ENCODE measurements around the gene ABHD2.

The ABHD2 gene

GRCh38 chr15:89157061-89157460 lies 68.8 kb downstream of the ABHD2 start:
- DNase-seq (ENCODE audit: low read depth): no peak
- TF ChIP-seq, protein P1, sequence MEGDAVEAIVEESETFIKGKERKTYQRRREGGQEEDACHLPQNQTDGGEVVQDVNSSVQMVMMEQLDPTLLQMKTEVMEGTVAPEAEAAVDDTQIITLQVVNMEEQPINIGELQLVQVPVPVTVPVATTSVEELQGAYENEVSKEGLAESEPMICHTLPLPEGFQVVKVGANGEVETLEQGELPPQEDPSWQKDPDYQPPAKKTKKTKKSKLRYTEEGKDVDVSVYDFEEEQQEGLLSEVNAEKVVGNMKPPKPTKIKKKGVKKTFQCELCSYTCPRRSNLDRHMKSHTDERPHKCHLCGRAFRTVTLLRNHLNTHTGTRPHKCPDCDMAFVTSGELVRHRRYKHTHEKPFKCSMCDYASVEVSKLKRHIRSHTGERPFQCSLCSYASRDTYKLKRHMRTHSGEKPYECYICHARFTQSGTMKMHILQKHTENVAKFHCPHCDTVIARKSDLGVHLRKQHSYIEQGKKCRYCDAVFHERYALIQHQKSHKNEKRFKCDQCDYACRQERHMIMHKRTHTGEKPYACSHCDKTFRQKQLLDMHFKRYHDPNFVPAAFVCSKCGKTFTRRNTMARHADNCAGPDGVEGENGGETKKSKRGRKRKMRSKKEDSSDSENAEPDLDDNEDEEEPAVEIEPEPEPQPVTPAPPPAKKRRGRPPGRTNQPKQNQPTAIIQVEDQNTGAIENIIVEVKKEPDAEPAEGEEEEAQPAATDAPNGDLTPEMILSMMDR (IDR thresholded peaks at IDR 0.05; ENCODE audit: low read depth, low read length): no peak
- TF ChIP-seq MYC (IDR thresholded peaks at IDR 0.05; ENCODE audit: low read depth, low read length): no peak
- TF ChIP-seq MAX (IDR thresholded peaks at IDR 0.05; ENCODE audit: low read depth, low read length): no peak
- no peak for TF ChIP-seq POLR2A (IDR thresholded peaks at IDR 0.05; ENCODE audit: extremely low read depth, insufficient read length)

DNA sequence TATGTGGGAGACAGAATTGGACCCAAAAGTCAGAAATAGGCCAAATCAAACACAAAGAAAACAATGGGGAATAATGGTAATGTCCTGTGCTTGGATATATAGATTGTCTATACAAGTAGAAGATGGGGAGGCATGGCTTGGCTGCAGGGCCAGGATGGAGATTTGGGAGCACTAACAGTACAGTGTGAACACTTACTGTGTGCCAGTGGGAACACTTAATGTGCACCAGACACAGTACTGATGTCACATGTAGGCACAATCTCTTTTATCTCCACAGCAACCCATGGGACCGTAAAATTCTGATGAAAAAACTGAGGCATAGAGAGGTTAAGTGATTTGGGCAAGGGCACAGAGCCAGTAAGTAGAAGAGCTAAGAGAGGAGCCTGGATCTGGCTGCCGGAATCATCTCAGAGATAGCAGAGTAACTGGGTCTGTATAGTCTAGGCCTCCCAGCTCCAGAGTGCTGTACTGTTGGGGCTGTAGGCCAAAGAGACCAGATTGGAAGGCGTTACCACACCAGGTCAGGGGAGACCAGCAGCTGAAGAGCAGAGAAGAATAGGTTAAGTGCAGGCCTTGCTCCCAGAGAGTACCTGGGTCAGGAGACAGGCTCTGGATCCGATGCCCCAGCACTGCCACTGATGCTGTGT lies 69.8 kb downstream of the ABHD2 start:
- no peak overlapping the region for H3K4me3 ChIP-seq (ENCODE audit: low read depth, low read length)
- TF ChIP-seq, protein P1 (IDR thresholded peaks at IDR 0.05; ENCODE audit: low read depth, low read length): no peak
- no peak for TF ChIP-seq POLR2A (IDR thresholded peaks at IDR 0.05; ENCODE audit: extremely low read depth, insufficient read length)
- no peak for DNase-seq (ENCODE audit: low read depth)

More at GRCh38 chr15:89157061-89157460, 68.8 kb downstream of the ABHD2 start:
- no peak overlapping the region for H3K4me3 ChIP-seq (ENCODE audit: low read depth, low read length)

DNA sequence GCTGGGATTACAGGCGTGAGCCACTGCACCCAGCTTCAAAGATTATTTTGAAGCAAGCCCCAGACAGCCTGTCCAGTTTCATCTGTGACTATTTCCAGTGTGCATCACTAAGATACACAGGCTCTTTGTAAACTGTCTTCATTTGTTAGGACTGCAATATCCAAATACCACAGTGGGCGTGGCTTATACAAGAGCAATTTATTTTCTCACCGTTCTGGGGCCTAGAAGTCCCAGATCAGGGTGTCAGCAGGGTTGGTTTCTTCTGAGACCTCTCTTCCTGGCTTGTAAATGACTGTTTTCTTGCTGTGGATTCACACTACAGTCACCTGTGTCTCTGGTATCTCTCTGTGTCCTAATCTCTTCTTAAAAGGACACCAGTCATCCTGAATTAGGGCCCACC lies 73.4 kb downstream of the ABHD2 start:
- no peak for DNase-seq (ENCODE audit: low read depth)
- H3K4me3 ChIP-seq (ENCODE audit: low read depth, low read length): no peak overlapping the region
- TF ChIP-seq MAX (IDR thresholded peaks at IDR 0.05; ENCODE audit: low read depth, low read length): no peak

GRCh38 chr15:89163271-89164055 lies 75.2 kb downstream of the ABHD2 start:
- DNase-seq (ENCODE audit: low read depth): no peak
- H3K4me3 ChIP-seq (ENCODE audit: low read depth, low read length): no peak overlapping the region
- no peak for TF ChIP-seq POLR2A (IDR thresholded peaks at IDR 0.05; ENCODE audit: extremely low read depth, insufficient read length)
- TF ChIP-seq MAX (IDR thresholded peaks at IDR 0.05; ENCODE audit: low read depth, low read length): no peak
- no peak for TF ChIP-seq MYC (IDR thresholded peaks at IDR 0.05; ENCODE audit: low read depth, low read length)
- TF ChIP-seq, protein P1 (IDR thresholded peaks at IDR 0.05; ENCODE audit: low read depth, low read length): no peak

DNA sequence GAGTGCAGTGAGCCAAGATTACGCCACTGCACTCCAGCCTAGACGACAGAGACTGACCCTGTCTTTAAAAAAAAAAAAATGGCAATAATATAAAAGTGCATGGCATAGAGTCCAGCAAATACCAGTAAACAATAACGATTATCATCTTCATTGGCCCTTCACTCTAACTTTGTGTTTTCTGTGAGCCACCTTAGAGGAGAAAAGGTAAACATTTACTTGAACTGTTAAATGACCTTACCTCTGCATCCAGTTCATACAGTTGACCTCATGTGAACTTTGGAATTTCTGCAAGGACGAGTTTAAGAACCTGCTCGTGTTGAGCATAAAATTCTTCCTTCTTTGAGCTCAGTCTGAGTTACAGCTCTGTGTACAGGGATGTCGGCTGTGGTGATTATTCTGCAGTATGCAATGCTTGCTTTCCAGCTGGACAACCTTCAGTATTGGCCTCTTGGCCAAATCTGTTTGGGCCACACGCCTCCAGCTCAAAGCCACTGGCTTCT lies 76.5 kb downstream of the ABHD2 start:
- TF ChIP-seq POLR2A (IDR thresholded peaks at IDR 0.05; ENCODE audit: extremely low read depth, insufficient read length) (no peak), MAX (IDR thresholded peaks at IDR 0.05; ENCODE audit: low read depth, low read length) (no peak), MYC (IDR thresholded peaks at IDR 0.05; ENCODE audit: low read depth, low read length) (no peak)
- TF ChIP-seq, protein P1 (IDR thresholded peaks at IDR 0.05; ENCODE audit: low read depth, low read length): no peak
- no peak overlapping the region for H3K4me3 ChIP-seq (ENCODE audit: low read depth, low read length)
- DNase-seq (ENCODE audit: low read depth): no peak

- no peak overlapping the region for H3K4me3 ChIP-seq (ENCODE audit: low read depth, low read length)
- no peak for DNase-seq (ENCODE audit: low read depth)
- TF ChIP-seq, protein P1 (IDR thresholded peaks at IDR 0.05; ENCODE audit: low read depth, low read length): no peak
- TF ChIP-seq MYC (IDR thresholded peaks at IDR 0.05; ENCODE audit: low read depth, low read length) (no peak), POLR2A (IDR thresholded peaks at IDR 0.05; ENCODE audit: extremely low read depth, insufficient read length) (no peak), MAX (IDR thresholded peaks at IDR 0.05; ENCODE audit: low read depth, low read length) (no peak)
These were observed 77.4 kb downstream of the ABHD2 start for GRCh38 chr15:89165677-89166076.
